Measurements from ENCODE around the gene SASH3.

Gene SASH3

GRCh38 chrX:129783291-129783713, 3.6 kb downstream of the SASH3 start:
- DNase-seq (ENCODE audit: low spot score), result no peak

GRCh38 chrX:129784371-129784770, 4.6 kb downstream of the SASH3 start:
- DNase-seq (ENCODE audit: low spot score), result no peak

- DNase-seq (ENCODE audit: low spot score), result no peak
Measured at GRCh38 chrX:129785160-129785947, 5.6 kb downstream of the SASH3 start.

DNA sequence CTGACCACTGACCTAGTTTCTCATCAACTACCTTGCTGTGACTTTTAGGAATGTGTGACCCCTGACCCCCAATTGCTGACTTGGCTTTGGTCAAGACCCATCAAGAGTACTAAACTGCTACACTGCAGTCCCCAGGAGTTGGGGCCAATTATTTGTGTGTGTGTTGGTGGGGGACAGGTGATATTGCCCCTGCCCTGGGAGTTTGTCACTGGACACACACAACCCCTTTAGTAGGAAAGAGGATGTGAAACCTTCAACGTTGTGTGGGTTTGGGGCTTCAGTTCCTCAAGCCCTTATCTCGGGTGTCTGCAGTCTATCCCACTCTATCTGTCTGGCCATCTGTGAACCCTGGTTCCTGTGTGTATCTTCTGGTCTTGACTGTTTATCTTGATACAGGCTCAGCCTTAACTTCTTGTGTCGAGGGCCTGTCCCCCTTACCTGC, 6.5 kb downstream of the SASH3 start:
- DNase-seq (ENCODE audit: low spot score), result no peak

DNA sequence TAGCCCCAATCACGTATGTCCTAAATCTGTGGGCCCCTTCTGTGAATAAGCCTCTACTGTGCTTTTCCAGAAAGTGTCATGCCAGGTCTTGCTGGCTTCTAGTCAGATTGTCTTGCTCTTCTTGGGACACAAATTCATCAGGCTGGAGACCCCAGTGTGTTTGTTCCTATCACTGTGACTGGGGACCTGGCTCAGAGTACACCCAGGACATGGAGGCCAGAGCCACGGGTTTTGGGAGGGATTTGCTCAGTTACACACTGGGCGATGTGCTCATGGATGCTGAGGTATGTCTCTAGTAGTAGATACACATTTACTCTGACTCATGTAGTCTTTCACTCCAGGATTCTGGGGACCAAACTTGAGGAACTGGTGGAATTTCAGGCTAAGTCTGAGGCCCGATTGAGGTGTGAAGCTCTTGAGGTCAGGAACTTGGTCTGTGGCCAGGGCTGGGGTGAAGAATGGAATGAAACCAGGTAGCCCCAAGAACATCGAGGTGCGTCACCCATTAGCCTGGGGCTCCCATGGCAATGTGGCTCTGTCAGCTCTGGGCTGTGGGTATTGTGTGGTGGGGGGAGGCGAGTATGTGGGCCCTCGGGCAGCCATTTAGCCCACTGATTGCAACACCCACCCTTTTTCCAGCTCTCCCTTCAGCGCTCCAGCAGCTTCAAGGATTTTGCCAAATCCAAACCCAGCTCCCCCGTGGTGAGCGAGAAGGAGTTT, 7.7 kb downstream of the SASH3 start:
- no peak for DNase-seq (ENCODE audit: low spot score)

DNA sequence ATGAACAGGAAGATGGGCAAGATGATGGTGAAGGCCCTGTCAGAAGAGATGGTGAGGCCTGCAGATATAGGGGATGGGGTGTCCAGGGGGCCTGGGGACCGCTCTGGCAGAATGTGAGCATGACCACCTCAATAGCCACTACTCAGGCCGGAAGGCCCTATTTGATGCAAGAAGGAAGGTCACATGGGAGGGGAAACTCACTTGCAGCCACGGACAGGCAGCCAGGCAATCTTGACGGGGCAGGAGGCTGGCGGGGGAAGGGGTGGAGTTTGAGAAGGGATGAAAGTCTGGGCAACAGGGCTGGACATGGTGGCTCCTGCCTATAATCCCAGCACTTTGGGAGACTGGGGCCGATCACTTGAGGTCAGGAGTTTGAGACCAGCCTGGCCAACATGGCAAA, 8.8 kb downstream of the SASH3 start:
- DNase-seq (ENCODE audit: low spot score), result no peak

GRCh38 chrX:129790146-129790545, 10.4 kb downstream of the SASH3 start:
- DNase-seq (ENCODE audit: low spot score), result no peak

DNA sequence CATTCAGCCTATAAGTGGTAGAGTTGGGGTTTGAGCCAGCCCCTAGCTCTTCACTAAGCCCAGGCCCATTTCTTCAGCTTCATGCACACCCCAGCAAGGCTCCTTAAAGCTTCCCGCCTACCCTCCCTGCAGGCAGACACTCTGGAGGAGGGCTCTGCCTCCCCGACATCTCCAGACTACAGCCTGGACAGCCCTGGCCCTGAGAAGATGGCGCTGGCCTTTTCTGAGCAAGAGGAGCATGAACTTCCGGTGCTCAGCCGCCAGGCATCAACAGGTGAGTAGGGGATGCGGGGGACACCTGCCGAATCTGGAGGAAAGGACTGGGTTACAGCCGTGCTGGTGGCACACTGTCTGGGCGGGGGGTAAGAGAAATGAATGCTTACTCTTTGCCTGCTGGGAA, 11.1 kb downstream of the SASH3 start:
- DNase-seq (ENCODE audit: low spot score), result no peak

DNA sequence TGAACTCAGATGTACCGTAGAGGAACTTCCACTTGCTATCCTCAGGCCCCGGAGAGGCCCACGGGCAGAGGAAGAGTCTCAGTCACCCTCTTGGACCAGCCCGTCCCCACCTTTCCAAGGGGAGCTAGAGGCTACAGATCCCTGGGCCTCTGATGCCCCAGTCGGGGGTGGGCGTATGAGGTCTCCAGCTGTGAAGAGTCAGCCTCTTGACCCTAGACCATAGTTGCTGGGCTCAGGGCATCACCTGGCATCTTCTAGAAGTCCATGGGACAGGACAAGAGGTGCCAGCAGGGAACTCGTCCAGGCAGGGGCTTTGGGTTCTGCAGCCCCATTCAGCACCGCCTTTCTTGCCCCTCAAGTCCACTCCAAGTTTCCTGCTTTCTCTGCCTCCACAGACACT, 11.6 kb downstream of the SASH3 start:
- no peak for DNase-seq (ENCODE audit: low spot score)

GRCh38 chrX:129791961-129792570, 12.3 kb downstream of the SASH3 start:
- DNase-seq (ENCODE audit: low spot score), result no peak

DNA sequence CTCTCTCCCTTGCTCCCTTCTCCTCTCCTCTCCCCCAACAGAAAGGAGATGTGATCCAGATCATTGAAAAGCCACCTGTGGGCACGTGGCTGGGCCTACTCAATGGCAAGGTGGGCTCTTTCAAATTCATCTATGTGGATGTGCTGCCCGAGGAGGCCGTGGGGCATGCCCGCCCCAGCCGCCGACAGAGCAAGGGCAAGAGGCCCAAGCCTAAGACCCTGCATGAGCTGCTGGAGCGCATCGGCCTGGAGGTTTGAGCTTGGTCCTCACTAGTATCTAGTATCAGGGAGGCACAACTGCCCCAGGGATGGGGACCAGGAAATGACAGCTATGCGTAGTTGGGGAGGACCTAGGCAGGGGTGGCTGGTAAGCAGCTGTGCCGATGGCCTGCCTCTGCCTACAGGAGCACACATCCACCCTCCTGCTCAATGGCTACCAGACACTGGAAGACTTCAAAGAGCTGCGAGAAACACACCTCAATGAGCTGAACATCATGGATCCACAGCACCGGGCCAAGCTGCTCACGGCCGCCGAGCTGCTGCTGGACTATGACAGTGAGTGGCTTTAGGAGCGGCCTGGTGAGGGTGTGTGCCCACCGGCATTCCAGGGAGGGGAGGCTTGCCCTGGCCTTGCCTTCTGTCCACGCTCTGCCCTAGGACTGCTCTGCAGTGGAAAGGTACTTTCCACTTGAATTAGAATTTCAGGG, 13.0 kb downstream of the SASH3 start:
- no peak for DNase-seq (ENCODE audit: low spot score)

DNA sequence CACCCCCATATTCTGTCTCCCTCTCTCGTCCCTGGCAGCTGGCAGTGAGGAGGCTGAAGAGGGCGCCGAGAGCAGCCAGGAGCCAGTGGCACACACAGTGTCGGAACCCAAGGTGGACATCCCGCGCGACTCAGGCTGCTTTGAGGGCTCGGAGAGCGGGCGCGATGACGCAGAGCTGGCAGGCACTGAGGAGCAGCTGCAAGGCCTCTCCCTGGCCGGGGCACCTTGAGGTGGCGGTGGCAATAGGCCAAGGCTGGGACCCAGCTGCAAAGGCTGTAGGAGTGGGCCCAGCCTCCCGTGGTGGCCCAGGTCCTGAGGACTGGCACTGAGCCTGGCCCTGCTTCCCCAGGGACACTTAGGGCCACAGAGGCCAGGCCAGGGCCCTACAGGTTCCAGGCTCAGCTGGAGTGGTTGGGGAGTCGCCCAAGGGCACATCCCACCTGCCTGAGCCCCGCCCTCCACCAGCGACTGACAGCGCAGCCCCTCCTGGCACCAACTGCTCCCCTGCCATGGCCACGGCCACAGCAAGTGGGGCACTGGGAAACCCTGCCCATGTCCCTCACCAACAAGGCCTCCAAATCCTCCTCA, 13.9 kb downstream of the SASH3 start:
- no peak for DNase-seq (ENCODE audit: low spot score)

- DNase-seq (ENCODE audit: low spot score), result no peak
Measured at GRCh38 chrX:129795584-129795983, 15.8 kb downstream of the SASH3 start.

DNA sequence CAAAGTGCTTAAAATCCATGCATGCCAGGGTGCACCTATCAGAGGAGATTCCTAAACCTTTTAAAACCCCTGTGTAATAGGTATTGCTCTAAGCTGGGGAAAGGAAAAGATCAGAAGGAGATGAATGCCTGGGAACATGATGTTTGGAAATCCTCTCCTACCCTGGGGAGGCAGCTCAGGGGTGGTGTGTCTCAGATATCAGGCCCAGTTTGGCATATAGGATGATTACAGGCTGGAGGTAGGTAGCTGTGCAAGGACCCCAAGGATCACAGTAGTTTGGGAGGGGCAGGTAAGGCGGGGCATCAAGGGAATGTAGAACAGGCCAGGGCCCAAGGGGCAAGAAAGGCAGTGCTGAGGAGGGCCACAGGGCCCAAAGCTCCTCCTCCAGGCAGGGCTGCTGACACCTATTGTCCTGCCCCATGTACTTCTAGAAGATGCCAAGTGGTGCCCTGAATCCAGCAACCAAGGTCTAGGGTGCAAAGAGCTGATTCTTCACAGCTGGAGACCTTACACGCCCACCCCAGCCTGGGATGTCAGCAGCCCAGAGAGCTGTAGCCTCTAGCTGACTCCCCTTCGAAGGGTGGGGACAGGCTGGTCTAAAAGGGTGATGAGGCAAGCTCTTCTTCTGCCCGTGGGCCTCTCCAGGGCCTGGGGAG, 17.6 kb downstream of the SASH3 start:
- DNase-seq (ENCODE audit: low spot score), result no peak

DNA sequence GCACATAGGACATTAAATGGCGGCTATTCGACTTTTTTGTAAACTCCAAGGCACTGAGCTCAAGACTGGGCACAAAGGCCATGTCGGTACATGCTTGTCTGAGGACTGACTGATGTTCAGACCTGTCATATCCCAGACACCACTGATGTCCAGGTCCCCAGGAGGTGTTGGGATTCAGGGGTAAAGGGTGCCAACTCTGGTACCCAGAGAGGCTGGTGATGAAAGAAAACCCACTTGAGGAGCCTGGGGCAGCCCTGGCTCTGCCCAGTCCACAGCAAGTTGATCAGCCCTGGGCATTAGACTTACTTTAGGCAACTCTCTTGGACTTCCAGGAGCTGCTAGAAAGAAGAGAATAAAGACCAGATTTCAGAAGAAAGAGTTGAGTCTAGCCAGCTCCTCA, 18.7 kb downstream of the SASH3 start:
- no peak for DNase-seq (ENCODE audit: low spot score)

DNA sequence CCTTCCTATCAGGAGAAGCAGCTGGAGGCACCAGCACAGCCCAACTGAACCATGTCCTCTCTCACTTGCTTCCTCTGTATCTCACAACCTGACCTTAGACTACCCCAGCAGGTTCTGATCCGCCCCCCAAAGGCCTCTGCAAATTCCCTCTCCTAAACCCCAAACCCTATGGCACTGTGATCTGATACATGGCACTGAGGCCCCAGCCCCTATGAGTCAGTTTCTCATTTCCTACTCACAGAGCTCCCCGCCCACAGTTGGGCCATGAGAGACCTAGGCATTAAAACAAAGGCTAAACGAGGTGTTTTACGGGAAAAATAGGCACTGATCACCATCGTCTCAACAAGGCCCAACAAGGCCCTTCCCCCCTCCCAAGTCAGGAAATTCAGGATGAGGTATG, 19.1 kb downstream of the SASH3 start:
- DNase-seq (ENCODE audit: low spot score), result no peak

GRCh38 chrX:129800186-129800585, 20.4 kb downstream of the SASH3 start:
- DNase-seq (ENCODE audit: low spot score), result no peak

DNA sequence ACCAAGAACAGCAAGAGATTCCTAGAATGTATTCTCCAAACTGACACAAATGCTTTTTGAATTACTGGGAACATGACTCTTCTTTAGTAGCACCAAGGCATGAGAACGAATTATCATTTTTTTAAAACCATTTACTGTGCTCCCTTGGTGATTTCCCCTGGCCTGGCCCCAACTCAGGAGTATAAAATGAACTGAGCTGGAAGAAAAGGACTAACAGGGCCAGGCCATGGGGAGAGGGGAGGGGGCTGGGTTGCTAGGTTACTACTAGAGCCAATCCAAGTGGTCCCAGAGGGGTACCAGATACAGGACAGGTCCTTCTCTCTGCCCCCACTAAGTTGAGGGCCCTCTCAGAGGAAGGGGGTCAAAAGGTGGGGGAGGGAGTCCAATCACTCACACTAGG, 23.1 kb downstream of the SASH3 start:
- DNase-seq (ENCODE audit: low spot score), result no peak

DNA sequence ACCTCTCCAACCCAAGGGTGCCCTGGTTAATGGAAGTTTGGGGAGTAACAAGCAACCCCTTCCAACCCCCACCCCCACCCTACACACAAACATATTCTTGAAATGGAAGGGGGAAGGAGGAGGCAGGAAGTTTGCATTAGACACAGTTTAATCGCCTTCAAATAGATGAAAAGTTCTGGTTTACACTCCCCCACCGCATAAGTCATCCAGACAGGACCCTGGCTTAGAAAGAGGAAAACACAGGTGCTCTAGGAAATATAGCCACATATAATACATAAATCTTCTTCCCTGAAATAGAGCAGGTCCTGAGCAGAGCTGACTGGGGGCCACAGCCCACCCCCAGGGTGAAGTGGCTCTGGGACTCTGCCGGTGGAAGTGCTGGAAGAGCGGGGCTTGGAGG, 25.1 kb downstream of the SASH3 start:
- DNase-seq (ENCODE audit: low spot score), result no peak

- DNase-seq (ENCODE audit: low spot score), result no peak
Measured at GRCh38 chrX:129808158-129808828, 28.5 kb downstream of the SASH3 start.

All from globus pallidus (tissue), 1 donor.